Choroid plexus epithelial cell (primary cell): ENCODE measurements around the gene USP2.
A peak's percentile ranks its signal among the peaks of the same experiment; 100 is the strongest.

Experiments
- DNase-seq: peaks from one replicate; pipeline ENCODE4 v3.0.0-alpha.2; 2010; ENCODE audit warnings: low read depth
- H3K4me3 ChIP-seq: 2 replicates; pipeline ENCODE4 v1.5.1; 2011; ENCODE audit warnings: low read depth, mild to moderate bottlenecking, control low read depth, low read length, moderate library complexity
- TF ChIP-seq, protein P1 (sequence below): conservative IDR thresholded peaks from 2 replicates; pipeline ENCODE4 v1.5.1; 2011; ENCODE audit warnings: low read depth, mild to moderate bottlenecking, control low read depth, inconsistent platforms, low read length, moderate library complexity

USP2 gene

GRCh38 chr11:119316729-119317591, 64.5 kb downstream of the USP2 start, which contains the start of gene MCAM:
Gene MCAM, minus strand, starts transcription at chr11:119317130. Its CDS starts 29 bp downstream, at chr11:119317101.
- DNase-seq, result peak; percentile 41
- H3K4me3 ChIP-seq, result peak within 1 kb of the TSS; percentile 59
- TF ChIP-seq, protein P1, sequence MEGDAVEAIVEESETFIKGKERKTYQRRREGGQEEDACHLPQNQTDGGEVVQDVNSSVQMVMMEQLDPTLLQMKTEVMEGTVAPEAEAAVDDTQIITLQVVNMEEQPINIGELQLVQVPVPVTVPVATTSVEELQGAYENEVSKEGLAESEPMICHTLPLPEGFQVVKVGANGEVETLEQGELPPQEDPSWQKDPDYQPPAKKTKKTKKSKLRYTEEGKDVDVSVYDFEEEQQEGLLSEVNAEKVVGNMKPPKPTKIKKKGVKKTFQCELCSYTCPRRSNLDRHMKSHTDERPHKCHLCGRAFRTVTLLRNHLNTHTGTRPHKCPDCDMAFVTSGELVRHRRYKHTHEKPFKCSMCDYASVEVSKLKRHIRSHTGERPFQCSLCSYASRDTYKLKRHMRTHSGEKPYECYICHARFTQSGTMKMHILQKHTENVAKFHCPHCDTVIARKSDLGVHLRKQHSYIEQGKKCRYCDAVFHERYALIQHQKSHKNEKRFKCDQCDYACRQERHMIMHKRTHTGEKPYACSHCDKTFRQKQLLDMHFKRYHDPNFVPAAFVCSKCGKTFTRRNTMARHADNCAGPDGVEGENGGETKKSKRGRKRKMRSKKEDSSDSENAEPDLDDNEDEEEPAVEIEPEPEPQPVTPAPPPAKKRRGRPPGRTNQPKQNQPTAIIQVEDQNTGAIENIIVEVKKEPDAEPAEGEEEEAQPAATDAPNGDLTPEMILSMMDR, result no peak

- TF ChIP-seq, protein P1, result no peak
- no peak for DNase-seq
- H3K4me3 ChIP-seq, result peak overlapping the region; percentile 59
Observed at GRCh38 chr11:119316016-119316728, 65.3 kb downstream of the USP2 start.

- TF ChIP-seq, protein P1, result no peak
- H3K4me3 ChIP-seq, result peak overlapping the region; percentile 59
- DNase-seq, result no peak
Observed at GRCh38 chr11:119315131-119316015, 66.1 kb downstream of the USP2 start.

DNA sequence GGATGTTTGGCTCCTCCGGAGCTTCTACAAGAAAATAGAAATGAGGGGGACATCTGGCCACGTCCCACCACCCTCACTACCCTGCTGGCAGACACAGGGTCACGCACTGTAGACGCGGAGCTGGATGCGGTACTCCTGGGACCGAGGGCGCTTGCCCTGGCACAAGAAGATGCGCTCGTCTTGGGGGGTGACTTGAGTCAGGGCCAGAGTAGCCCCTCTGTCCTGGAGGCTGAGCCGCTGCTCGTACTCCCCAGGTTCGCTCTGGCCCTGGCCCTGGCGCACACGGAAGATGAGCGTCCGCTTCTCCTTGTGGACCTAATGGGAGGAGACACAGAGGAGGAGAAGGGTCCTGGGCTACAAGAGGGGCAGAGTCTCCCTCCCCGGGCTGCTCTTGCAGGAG, 66.8 kb downstream of the USP2 start:
- no peak for DNase-seq
- H3K4me3 ChIP-seq, result no peak overlapping the region
- TF ChIP-seq, protein P1, result no peak

DNA sequence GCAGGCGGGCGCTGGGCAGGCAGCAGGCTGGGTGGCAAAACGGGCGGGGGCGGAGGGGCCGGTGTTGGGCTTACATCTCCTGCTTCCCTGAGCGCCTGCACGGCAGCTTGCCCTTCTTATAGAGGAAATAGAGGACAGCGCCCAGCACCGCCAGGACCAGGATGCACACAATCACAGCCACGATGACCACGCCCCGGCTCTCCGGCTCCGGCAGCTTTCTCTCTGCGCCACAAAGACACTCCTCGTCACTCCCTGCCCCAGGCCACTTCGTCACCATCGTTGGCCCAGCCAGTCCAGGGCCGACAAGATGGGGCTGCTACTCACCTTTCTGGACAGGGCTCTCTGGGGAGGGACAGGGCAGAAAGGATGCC, 70.8 kb downstream of the USP2 start:
- H3K4me3 ChIP-seq, result no peak overlapping the region
- no peak for DNase-seq
- TF ChIP-seq, protein P1, result no peak

- DNase-seq, result no peak
- TF ChIP-seq, protein P1, result no peak
- H3K4me3 ChIP-seq, result no peak overlapping the region
Observed at GRCh38 chr11:119309953-119310681, 71.4 kb downstream of the USP2 start.
